OCI-LY1 (cell line): Measurements from ENCODE around the gene IL20.

Experiments used
- CTCF ChIP-seq: fragments of 200-600 bp; sonication (generic), shearing (Covaris generic); IDR thresholded peaks from 2 replicates; pipeline ENCODE4 v1.5.1; 2017; ENCODE audit warnings: mild to moderate bottlenecking, antibody characterized with exemption, low read length, moderate library complexity, mixed read lengths
- EZH2 ChIP-seq: fragments of 200-600 bp; sonication (generic), shearing (Covaris generic); IDR thresholded peaks from 2 replicates; pipeline ENCODE4 v1.8.0; 2017; ENCODE audit warnings: borderline replicate concordance, mixed run types, mild to moderate bottlenecking, antibody characterized with exemption, low read length, moderate library complexity, mixed read lengths

DNA sequence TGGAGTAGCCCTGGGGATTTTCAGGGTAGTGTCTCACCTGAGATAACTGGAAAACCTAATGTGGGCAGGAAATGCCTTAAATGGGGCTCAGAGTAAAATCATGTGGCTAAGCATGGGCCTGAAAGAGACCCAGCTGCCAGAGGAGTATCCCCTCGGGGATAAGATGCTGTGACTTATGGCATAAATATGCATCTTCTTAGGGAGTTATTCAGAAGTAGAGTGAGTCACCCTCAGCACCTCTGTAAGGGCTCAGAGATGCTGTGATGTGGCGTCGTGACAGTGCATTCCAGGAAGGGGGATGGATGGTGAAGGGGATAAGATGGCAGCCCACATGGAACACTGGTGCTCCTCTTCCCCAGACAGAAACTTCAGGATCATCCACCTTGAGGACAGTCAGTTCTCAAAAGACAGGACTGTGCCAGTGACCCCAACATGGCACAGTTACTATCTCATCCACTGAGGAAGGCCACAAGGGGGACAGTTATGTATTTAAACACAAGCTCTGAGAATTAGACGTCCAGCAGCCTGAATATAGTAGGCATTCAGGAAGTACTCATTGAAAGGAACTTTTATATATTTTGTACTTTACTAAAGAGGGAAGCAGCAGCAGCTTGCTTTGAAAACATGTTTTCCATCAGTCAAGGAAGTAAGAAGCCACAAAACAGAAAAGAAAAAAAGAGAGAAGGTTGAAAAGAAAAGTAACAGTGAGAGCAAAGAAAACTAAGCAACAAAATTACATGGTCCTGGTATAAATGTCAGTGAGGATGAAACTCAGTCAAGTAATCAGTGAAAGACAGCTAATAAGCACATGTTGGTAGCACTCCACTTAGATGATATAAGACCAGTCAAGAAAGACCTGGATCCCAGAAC lies 40.1 kb downstream of the IL20 start:
- TF ChIP-seq CTCF (no peak), EZH2 (no peak)
